Body of pancreas (tissue), 4 donors: ENCODE data around the gene TLR2.

ENCODE experiments used
- CTCF ChIP-seq, 7 experiments: fragments of 450-650 bp in 4 of 7; fragments of 200-600 bp in 3 of 7; sonication (generic) in 3 of 7; IDR thresholded peaks; one replicate each; pipeline ENCODE4 v1.5.1; 2016 to 2019; ENCODE audit warnings: antibody characterized with exemption in 7 of 7
- POLR2A ChIP-seq, 3 donors: fragments of 450-650 bp; IDR thresholded peaks; one replicate each; pipeline ENCODE4 v1.6.1; 2016; ENCODE audit warnings: antibody characterized with exemption in 3 of 3, mild to moderate bottlenecking in 2 of 3

GRCh38 chr4:153647975-153648374 lies 36.1 kb upstream of the TLR2 start:
- TF ChIP-seq CTCF (IDR thresholded peaks at IDR 0.05), result no peak
- no peak for TF ChIP-seq POLR2A (IDR thresholded peaks at IDR 0.05)
